GM12864 (cell line): ENCODE results near the gene LYPD1.

Source experiments
- DNase-seq: peaks from one replicate; pipeline ENCODE4 v3.0.0-alpha.2; 2011; ENCODE audit warnings: low read depth
- H3K4me3 ChIP-seq: 2 replicates; pipeline ENCODE4 v1.5.1; 2011; ENCODE audit warnings: mild to moderate bottlenecking, low read depth, low read length, control low read depth
- CTCF ChIP-seq: IDR thresholded peaks from 2 replicates; pipeline ENCODE4 v1.5.1; 2011; ENCODE audit warnings: low read depth, mild to moderate bottlenecking, moderate library complexity, low read length, control low read depth, inconsistent platforms; ENCODE audit errors: missing control alignments

LYPD1 gene

GRCh38 chr2:132632000-132632649 is 37.9 kb downstream of the LYPD1 start:
- no peak for TF ChIP-seq CTCF
- H3K4me3 ChIP-seq = no peak overlapping the region
- DNase-seq = no peak

GRCh38 chr2:132627536-132627935 is 42.5 kb downstream of the LYPD1 start:
- no peak for DNase-seq
- no peak for TF ChIP-seq CTCF
- no peak overlapping the region for H3K4me3 ChIP-seq

- TF ChIP-seq CTCF = no peak
- H3K4me3 ChIP-seq = no peak overlapping the region
- DNase-seq = no peak
These were observed 46.7 kb downstream of the LYPD1 start for GRCh38 chr2:132623096-132623839.

- TF ChIP-seq CTCF = no peak
- DNase-seq = no peak
- H3K4me3 ChIP-seq = no peak overlapping the region
These were observed 48.7 kb downstream of the LYPD1 start for GRCh38 chr2:132621131-132621875.

GRCh38 chr2:132620115-132620514 is 49.9 kb downstream of the LYPD1 start:
- H3K4me3 ChIP-seq = no peak overlapping the region
- no peak for DNase-seq
- no peak for TF ChIP-seq CTCF

GRCh38 chr2:132618734-132619133 is 51.3 kb downstream of the LYPD1 start:
- TF ChIP-seq CTCF = no peak
- no peak for DNase-seq

More at GRCh38 chr2:132618734-132619133, 51.3 kb downstream of the LYPD1 start:
- H3K4me3 ChIP-seq = no peak overlapping the region
